NCI-H69 (cell line): ENCODE measurements around the gene ASIC2.

Experiments used
- DNase-seq: peaks from one replicate; lab custom pipeline; 2025; lab: John Stamatoyannopoulos, UW

ASIC2 gene

DNA sequence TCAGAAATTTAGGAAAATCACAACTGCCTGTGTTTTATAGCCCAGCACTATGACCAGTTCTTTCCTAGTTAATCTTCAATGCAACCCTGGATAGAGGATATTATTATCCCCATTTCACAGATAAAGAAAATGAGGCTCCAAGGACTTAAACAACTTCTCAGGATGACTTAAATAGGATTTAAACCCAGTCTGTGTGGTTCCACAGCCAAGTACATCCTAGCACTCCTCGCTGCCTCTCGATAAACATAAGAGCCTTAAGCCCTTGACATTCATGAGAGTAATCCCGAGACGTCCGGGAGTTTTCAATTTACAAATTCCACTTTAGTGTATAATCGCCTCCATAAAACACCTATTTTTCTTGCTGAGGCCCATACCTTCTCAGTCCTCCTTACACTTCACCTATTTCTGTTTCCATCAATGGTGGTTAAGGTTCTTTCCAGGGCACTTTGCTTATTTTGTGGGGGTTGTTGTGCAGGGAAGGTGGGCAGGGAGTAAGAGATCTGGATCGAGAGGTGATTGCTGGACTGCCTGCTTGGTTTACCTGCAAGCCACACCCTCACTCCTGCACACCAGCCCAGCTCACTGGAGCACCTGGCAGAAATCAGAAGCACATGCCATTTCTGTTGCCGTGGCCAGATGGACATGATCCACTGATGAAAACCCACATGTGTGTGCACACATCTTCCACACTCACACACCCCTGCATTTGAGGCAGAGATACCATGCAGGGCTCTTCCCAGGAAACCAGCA is 50.5 kb downstream of the ASIC2 start:
- DNase-seq: no peak

DNA sequence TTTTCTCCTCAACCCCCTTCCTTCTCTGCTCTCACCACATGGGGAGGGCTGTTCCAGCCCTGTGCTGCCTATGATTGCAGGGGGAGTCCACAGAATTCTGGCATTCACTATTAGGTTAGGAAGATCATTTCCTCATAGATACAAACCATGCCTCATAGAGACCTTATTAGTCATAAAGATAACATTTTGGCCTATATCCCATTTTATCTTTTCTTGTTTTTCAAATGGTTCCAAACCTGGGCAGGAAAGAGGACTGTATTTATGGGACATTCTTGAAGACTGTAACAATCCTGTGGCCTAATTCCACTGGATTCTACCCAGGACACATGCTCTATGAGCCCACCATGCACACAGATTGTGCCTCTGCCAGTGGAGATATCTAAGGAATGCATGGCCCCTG is 51.7 kb downstream of the ASIC2 start:
- DNase-seq: no peak

DNA sequence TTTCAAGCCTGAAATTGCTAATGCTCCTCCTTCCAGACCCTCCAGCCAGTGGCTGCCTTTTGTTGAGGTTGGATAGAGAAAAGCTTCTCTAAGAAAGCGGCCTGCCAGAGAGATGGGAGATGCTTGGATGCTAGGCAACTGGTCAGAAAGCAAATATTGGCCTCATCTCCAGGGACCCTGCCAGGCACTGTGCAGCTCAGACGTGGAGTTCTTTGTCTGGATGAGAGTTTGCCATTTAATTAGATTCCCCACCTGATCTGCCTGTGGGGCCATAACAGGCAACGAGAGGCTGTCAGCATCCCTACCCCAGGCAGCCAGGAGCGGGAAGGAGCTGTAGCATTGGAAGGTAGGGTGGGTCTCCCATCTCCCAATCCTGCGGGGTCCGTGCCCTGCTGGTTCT is 52.7 kb downstream of the ASIC2 start:
- DNase-seq: no peak

DNA sequence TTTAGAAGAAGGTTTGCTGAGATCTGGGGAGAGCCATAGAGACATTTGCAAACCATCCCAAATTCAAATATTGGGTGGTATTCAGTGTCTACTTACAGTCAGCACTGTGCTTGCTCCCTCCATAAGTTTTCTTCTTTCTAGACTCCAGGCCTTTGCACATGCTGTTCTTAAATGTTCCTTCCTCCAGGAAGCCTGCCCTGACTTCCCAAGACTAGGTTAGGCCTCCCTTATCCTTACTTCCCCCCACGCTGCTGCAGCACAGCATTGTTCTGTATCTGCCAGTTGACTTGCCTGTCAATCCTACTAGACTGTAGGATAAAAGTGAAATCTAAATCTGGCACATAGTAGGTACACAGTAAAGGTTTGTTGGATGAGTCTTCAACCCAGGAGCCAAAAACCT is 53.4 kb downstream of the ASIC2 start:
- no peak for DNase-seq

DNA sequence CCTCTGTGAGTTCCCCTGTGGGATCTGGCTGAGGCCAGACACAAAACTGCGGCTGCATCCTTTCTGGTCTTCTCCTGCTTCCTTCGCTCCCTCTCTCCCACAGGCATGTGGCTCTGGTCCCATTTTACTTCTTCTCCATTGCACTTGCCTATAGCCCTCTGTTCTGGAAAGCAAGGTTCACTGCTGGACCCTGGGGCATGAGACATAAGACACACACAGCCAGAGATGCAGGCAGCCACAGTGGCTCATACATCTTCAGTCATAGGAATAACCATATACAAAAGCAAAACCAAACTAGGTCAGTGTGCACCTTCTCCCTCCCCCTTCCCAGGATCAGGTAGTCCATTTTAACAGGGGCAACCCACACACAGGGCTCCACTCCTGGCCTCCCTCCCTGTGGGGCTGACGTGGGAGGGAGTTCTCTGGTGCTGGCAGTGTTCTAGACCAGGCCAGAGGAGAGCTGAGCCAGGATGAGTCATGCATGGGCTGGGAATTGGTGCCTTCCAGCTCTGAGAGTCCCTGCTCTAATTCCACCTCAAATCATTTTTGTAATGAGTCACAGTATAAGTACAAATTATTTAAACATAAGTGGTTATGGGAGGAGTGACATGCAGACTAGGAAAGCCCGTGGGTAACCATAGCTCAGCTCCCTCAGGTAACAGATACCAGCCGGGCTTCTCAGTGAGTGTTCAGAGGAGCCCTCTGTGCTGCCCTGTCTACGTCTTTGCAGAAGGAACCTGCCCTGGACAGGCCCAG is 58.0 kb downstream of the ASIC2 start:
- no peak for DNase-seq

DNA sequence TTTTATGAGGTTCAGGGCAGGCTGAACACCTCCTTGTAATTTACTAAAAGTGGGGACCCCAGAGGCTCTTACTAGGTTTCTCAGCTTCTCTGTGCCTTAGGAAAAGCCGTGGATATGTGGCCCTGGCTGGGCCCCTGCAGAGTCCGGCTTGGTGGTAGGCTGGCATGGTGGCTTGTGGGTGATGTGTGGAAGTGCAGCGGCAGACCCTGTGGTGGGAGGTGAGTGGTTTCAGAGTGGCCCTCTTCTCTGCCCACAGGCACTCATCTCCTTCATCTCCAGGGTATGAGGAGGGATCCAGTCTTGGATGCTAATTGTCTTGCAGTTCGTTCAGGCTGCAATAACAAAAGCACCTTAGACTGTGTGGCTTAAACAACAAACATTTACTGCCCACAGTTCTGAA is 58.9 kb downstream of the ASIC2 start:
- no peak for DNase-seq

DNA sequence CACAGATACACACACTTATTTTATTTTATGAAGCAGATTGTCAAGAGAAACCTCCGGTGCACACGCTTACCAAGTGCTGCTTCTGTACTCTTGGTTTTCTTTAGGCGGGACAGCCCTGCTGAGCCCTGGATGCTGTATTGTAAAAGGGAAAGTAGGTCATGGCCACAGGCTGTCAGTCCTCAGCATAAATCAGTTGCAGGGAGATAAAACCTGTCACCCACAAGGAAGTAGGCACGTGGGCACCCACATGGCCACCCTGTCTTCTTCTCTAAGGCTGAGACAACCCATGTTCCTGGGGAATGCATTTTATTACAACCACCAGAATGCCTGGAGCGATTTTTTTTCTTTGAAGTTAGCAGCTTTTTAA is 59.3 kb downstream of the ASIC2 start:
- no peak for DNase-seq

DNA sequence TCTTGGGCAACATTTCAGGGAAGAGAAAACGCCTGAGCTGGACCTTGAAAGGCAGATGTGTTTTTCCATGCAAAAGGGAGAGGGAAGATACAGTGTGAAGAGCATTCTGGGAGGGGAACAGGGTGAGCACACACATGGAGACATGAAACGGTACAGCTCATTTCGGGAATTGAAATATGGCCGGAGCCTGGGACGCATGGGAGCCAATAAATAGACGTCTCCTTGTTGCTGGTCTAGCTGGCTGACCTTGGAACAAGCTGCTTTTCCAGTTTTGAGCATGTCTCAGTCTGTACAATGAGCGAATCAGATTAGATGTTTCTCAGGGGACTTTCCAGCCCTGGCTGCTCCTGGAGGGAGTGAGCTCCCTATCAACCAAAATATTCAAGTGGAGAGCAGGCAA is 63.6 kb downstream of the ASIC2 start:
- DNase-seq: no peak

DNA sequence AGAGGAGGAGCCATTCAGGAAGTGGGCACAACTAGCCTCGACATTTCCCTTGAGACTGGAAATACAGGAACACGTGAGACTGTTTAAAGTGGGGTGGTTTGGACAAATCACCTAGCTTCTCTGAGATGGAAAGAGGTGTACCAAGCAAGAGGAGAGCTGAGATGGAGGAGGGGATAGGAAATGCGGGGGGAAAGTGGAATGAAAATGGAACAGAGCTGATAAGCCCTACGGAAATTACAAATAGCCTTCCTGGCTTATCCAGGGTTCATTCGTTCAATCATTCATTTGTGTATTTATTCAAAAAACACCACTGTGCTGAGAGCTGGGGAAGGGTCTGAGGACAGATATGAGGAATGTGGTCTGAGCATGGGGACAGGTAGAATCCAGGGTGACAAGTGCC is 64.1 kb downstream of the ASIC2 start:
- DNase-seq: no peak

DNA sequence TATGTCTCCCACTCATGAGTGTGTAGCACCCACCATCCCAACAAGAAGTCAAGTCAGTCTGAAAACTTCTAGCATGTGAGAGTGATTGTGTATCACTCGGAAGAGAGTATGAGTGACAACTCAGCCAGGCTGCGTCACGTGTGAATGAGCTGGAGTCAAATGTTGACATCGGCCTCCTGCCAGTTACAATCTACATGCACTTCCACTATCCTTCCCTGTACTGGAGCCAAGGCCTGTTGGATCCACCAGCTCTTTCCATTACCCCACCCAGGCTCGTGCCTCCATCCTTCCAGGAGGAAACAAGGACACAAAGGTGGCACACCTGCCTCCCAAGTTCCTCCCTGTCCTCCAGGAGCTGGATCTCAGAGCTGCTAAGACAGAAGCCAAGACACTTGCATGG is 64.5 kb downstream of the ASIC2 start:
- no peak for DNase-seq

DNA sequence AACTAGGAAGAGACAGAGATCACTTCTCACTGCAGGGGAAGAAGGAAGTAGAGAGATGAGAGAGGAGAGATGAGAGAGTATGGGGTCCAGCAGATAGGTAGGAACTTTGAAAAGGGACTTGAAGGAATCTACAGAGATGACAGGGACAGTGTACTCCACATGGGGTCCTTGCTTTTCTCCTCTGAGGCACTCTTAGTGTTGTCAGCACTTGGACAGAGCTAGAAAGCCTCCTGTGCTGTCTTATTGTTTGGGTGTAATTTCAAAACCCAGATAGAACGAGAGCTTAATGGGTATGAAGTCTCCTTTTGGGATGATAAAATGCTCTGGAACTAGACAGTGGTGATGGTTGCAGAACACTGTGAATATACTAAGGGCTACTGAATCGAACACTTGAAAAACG is 65.2 kb downstream of the ASIC2 start:
- DNase-seq: no peak

DNA sequence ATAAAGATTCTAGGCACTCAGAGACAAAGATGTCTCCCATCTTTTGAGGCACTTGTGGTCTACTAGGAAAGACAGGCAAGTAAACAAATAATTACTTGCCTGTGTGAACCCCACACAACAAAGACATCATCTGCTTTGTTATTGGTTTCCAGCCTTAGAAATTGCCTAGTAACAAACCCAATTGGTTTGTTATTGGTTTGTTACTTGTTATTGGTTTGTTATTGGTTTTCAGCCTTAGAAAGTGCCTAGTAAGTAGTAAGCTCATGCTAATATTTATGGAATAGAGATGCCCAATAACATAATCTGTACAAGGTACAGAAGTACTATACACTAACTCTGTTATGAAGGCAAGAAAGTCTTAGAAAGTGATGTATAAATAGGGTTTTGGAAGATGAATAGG is 67.1 kb downstream of the ASIC2 start:
- DNase-seq: no peak

DNA sequence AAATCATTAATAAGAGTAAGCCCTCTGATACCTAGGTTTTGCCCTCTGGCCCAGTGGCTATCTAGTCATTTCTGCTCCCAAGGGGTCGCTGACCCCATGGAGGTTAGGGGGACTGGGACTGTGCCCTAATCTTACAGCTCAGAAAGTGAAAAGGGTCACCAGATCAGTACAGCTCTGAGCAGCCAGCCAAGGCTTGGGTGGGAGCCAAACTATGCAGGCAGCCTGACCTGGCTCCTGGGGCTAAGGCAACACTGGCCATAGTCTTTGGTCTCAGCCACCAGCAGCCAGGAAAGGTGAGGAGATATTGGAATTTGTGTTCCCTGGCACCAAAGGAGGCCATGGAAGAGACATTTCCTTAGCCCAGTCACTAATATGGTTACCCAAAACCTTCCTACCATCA is 67.6 kb downstream of the ASIC2 start:
- DNase-seq: no peak

DNA sequence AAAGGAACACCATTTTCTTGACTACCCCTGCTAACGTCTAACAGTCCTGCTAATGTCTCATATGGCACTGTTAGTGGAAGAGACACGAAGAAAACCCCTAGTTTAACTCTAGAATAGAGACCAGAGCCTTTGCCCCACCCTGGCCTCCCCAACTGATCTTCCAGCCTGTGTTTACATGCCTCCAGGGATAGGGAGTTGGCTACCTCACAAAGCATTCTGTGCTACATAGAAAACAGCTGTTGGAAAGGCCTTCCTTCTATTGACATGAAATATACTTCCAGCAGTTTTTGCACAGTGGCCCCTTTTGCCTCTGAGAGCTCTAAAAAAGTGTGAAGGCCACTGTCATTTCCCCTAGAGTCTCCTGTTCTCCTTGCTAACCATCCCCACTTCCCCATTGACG is 73.1 kb downstream of the ASIC2 start:
- no peak for DNase-seq

DNA sequence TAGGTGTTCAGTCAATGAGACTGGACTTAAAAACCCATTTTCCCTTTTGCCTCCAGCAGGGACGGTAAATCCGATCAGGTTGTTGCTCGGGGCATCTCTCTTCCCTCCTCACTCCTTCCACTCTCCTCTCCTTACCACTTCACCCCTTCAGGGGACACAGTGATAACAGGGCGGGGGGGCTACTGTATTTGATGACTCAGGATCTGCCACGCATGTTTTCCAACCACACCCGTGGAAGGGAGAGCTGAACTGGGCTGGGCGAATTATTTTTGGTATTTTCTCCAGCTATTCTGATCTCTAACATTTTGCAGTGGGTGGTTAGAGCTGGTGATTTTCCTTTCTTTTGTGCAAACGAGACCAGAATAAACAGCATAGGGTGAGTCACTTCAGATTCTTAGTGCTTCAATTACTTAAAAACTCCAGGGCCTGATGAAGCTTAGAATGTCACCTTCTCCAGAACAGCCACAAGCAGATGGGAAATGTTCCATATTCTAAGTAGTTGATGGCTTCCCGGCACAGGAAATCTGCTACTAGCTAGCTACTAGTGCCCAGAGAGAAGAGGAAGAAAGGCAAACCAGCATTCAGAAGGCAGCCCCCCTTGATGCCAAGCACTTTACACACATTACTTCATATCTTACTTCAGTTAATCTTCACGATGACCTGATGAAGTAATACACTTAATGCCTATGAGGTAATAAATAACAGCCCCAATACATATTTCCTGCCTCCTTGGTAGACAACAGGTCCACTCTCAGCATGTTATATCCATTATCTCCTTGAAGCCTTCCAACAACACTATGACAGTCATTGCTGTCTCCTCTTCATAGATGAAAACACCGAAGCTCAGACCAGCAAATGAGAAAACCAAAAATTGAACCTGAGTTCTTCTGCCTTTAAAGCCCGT is 74.1 kb downstream of the ASIC2 start:
- no peak for DNase-seq

DNA sequence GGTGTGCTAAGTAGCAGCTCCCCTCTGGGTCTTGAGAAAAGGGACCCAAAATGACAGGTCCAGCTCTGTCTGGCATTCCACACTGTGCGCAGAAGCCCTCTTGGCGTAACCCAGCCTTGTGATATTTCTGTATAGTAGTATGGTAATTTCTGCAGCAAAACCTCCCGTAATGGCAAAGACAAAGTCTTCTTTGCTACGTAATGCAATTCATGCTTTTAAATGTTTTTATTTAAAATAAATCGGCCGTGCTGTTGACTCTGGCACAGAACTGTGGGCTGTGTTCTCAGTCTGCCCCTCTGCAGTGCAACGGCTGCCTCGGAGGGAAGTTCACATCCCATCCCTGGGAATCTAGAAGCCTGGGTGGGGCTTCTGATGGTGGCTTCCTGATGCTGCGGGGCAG is 75.2 kb downstream of the ASIC2 start:
- DNase-seq: no peak

DNA sequence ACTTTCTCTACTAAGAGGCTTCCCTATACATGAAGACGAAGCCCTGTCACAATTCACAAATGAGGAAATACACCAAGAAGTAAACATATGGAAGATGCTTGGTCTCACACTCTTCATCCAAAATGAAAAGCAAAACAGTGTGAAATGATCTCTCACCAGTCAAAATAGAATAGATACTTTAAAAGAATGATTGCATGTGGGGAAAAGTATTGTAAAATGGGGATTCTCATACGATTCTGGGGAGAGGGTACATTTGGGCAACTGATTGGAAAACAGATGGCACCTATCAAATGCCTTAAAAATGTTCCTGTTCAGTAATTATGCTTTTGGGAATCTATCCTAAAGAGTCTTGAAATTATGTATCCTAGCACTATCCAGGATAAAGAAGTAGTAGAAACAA is 78.1 kb downstream of the ASIC2 start:
- no peak for DNase-seq

DNA sequence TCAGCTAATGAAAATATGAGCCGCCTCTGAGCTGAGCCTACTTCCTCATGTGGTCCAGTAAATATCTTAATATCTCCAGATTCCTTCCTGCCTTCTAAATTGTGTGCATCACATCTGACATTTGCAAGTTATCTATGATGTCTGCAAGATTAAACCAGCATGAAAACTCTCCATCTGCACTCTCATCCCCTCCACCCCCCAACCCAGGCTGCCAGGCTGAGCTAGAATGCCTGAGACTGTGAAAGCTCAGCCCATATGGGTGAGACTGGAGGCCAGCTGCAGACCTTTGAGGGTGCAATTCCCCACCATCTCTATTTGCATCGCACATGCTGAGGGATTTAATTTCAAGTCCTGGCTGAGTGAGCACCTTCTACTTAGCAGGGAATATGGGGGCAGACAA is 82.8 kb downstream of the ASIC2 start:
- DNase-seq: no peak

DNA sequence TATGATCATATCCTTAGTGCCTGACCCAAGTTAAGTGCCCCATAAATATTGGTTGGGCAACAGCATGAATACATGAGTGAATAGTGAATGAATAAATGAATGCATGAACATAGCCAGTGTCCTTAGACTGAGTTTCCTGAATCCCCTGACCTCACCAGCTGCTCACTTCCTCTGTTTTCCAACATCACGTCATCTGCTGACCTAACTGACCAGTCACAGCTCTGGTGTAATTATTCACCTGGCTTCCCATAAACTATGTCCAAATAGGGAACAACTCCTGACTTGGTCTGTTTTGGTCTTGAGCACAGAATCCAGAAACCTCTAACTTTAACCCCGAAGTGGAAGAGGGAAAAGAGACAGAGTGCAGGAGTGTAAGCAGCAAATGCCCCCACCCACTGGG is 83.4 kb downstream of the ASIC2 start:
- DNase-seq: no peak

DNA sequence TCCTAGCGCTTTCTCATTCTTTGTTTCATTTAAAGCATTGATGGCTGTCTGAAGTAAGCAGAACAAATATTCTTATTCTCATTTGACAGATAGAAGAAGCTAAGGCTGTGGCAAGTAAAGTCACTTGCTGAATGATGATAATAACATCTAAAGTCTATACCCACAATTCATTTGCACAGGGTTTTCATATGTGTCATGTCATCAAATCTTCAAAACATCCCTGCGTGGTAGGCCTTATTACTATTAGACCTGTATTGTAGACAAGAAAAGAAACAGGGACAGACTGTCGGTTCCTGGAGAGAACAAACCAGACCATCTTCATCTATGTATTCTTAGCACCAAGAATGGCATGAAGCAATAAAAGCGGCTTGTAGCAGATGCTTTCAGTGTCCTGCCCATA is 85.9 kb downstream of the ASIC2 start:
- DNase-seq: no peak

DNA sequence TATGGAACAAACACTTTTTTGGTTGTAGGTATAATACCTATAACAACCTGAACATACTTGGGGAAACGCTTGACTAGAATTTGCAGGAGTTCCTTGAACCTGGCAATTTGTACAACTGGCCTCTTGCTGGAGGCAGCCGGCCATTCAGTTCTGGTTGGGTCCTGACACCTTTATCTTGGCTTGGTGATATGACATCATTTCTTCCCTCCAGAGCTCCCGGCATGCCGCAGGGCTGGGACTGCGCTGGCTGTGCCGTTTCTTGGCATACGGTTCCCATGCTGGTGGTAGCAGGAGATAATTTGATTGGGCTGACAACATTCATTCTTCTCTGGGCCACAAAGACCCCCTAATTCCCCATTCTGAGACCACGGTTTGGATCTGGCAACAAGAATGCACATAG is 87.5 kb downstream of the ASIC2 start:
- DNase-seq: no peak

DNA sequence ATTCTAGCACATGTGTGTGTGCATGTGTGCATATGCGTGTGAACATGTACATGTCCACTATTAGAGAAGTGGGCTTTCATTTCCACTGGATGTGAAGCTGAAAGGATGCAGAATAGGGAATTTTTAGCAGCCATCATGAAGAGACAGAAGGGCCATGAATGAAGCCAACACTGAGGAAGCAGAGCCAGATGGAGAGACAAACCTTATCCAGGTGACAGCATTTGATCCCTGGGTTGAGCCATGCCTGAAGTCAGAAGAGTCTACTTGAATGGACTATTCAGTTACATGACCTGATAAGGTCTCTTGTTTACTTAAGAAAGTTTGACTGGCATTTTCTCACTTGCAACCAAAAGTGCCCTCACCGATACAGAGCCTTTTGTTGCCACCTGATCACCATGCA is 88.4 kb downstream of the ASIC2 start:
- no peak for DNase-seq

DNA sequence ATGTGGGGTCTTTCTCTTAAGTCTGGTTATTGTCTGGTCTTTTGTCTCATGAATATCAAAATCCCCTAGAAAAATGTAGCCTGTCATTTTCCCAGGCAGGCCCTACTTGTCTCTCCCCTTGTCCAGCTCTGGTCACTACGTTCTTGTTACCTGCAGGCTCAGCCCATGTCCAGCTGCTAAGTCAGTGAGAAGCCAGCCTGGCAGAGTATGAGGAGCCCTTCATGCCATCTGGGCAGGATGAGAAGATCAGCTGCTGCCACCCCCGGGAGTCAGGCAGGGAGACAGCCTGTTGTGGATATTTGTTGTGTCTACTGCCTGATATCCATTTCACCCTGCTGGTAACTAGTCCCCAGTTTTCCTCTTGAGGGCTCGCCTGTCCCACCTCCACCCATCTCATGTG is 88.9 kb downstream of the ASIC2 start:
- DNase-seq: no peak
